HCT116 (cell line): ENCODE measurements around the gene KIAA1549.

Experiments
- CTCF ChIP-seq, 3 experiments: fragments of 200-600 bp in 1 of 3; sonication (generic) in 1 of 3; IDR thresholded peaks in 2 of 3; conservative IDR thresholded peaks in 1 of 3; 2 replicates each; pipeline ENCODE4 v1.5.1; 2012 to 2017; ENCODE audit warnings: low read depth in 2 of 3, low read length in 2 of 3, antibody characterized with exemption in 1 of 3, borderline replicate concordance in 1 of 3, control low read depth in 1 of 3, mild to moderate bottlenecking in 1 of 3, mixed read lengths in 1 of 3, mixed run types in 1 of 3, moderate library complexity in 1 of 3; ENCODE audit not compliant: insufficient read depth in 1 of 3
- EZH2phosphoT487 ChIP-seq: fragments of 200-600 bp; IDR thresholded peaks from 2 replicates; pipeline ENCODE4 v1.6.1; 2018; ENCODE audit warnings: antibody characterized with exemption, borderline replicate concordance
- FOSL1 ChIP-seq: IDR thresholded peaks from 2 replicates; pipeline ENCODE4 v1.6.1; 2012; ENCODE audit warnings: low read depth
- MAX ChIP-seq: IDR thresholded peaks from 2 replicates; pipeline ENCODE4 v1.6.1; 2012
- POLR2A ChIP-seq: IDR thresholded peaks from 2 replicates; pipeline ENCODE4 v1.7.0; 2011; ENCODE audit warnings: borderline replicate concordance; ENCODE audit not compliant: insufficient read depth, insufficient read length; ENCODE audit errors: extremely low read depth
- SRF ChIP-seq: IDR thresholded peaks from 2 replicates; pipeline ENCODE4 v1.6.1; 2012; ENCODE audit warnings: low read depth

GRCh38 chr7:138875794-138876193 lies 105.4 kb downstream of the KIAA1549 start:
- no peak for TF ChIP-seq FOSL1
- no peak for TF ChIP-seq MAX
- no peak for TF ChIP-seq CTCF (IDR thresholded peaks at IDR 0.05 in 2 of 3, conservative IDR thresholded peaks at IDR 0.05 in 1 of 3; ENCODE audit: borderline replicate concordance in 1 of 3, insufficient read depth in 1 of 3, low read depth in 2 of 3, low read length in 2 of 3)
- TF ChIP-seq EZH2phosphoT487, result no peak
- TF ChIP-seq POLR2A, result no peak
- TF ChIP-seq SRF, result no peak
